Vagina (tissue), 2 donors: ENCODE measurements around the gene C14orf119. TPM values are rescaled to one million over a fixed set of nuclear protein-coding genes. Genes with fewer than 3 reads are reported as not detected.

Experiments
- DNase-seq, 2 donors: peaks; one replicate each; pipeline ENCODE4 v3.0.0-alpha.2; 2017; ENCODE audit errors: extremely low spot score in 2 of 2
- H3K27ac ChIP-seq: fragments of 200-600 bp; sonication (generic); one replicate; pipeline ENCODE4 v1.5.1; 2019
- H3K27me3 ChIP-seq: fragments of 200-600 bp; sonication (generic); one replicate; pipeline ENCODE4 v1.5.1; 2019
- H3K36me3 ChIP-seq, 2 donors: fragments of 200-600 bp; sonication (generic); one replicate each; pipeline ENCODE4 v1.5.1; 2017 to 2019
- H3K4me1 ChIP-seq: fragments of 200-600 bp; sonication (generic); one replicate; pipeline ENCODE4 v1.5.1; 2019
- H3K4me3 ChIP-seq, 2 donors: fragments of 200-600 bp; sonication (generic); 1 replicate in 1 of 2; 2 replicates in 1 of 2; pipeline ENCODE4 v1.5.1; 2016 to 2019
- H3K9me3 ChIP-seq: fragments of 200-600 bp; sonication (generic); one replicate; pipeline ENCODE4 v1.5.1; 2019
- POLR2A ChIP-seq, 2 donors: fragments of 450-650 bp; IDR thresholded peaks; one replicate each; pipeline ENCODE4 v1.6.1; 2017; ENCODE audit warnings: antibody characterized with exemption in 2 of 2, mild to moderate bottlenecking in 2 of 2, moderate library complexity in 2 of 2
- POLR2AphosphoS5 ChIP-seq, 2 donors: sonication (generic); formaldehyde crosslinking; IDR thresholded peaks; one replicate each; pipeline ENCODE4 v1.9.0; 2017; ENCODE audit warnings: antibody characterized with exemption in 2 of 2, mild to moderate bottlenecking in 2 of 2, low read depth in 1 of 2; ENCODE audit not compliant: insufficient read depth in 1 of 2
- intact Hi-C: fragments of 100-400 bp; cut with DNase I; formaldehyde crosslinking; loops from one replicate; pipeline ENCODE4 v1.15.1; 2023
- total RNA-seq: library from RNA; depleted of rRNA; stranded (reverse); fragments of >200 nt; gene quantifications from one replicate; pipeline ENCODE4 v1.2.3, GENCODE V29; 2016
- TF ChIP-seq, protein P1 (sequence below), 3 experiments: fragments of 450-650 bp in 2 of 3; fragments of 200-600 bp in 1 of 3; sonication (generic) in 1 of 3; IDR thresholded peaks; one replicate each; pipeline ENCODE4 v1.5.1; 2017 to 2019; ENCODE audit warnings: antibody characterized with exemption in 3 of 3, mild to moderate bottlenecking in 2 of 3, moderate library complexity in 2 of 3

Gene C14orf119
- total RNA-seq, 1 donor from 2014 or later: 13.8 TPM

DNA sequence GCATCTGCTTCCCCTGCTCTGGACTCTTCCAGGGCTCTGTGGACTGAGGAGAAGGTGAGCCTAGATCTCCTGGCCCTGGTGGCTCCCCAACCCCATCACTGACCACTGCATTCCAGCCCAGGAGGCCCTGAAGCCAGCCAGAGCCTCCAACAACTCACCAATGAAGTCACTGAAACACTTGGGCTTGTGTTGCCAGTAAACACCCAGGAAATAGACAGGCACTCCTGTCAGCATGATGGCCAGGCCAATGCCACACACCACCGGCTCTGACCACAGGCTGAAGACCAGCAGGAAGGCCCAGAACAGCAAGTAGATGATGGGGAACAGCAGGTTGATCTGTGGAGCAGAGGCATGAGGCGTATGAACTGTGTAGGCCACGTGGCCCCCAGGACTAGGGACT, 32.6 kb downstream of the C14orf119 start:
- Histone ChIP-seq H3K4me1 (peaks cover 12% of the 10 kb centered on the region), H3K4me3 (no peak overlapping the region), H3K36me3 (peaks cover 0 to 23% of the 10 kb centered on the region in 2 donors), H3K27ac (no peak overlapping the region), H3K27me3 (no peaks in the 10 kb centered on the region), H3K9me3 (no peaks in the 10 kb centered on the region)
- TF ChIP-seq POLR2AphosphoS5 (IDR thresholded peaks at IDR 0.05; ENCODE audit: insufficient read depth in 1 of 2, low read depth in 1 of 2) (no peak), POLR2A (IDR thresholded peaks at IDR 0.05) (no peak)
- TF ChIP-seq, protein P1, sequence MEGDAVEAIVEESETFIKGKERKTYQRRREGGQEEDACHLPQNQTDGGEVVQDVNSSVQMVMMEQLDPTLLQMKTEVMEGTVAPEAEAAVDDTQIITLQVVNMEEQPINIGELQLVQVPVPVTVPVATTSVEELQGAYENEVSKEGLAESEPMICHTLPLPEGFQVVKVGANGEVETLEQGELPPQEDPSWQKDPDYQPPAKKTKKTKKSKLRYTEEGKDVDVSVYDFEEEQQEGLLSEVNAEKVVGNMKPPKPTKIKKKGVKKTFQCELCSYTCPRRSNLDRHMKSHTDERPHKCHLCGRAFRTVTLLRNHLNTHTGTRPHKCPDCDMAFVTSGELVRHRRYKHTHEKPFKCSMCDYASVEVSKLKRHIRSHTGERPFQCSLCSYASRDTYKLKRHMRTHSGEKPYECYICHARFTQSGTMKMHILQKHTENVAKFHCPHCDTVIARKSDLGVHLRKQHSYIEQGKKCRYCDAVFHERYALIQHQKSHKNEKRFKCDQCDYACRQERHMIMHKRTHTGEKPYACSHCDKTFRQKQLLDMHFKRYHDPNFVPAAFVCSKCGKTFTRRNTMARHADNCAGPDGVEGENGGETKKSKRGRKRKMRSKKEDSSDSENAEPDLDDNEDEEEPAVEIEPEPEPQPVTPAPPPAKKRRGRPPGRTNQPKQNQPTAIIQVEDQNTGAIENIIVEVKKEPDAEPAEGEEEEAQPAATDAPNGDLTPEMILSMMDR (IDR thresholded peaks at IDR 0.05): no peak
- DNase-seq: no peak
- intact Hi-C loops: no loop called here

DNA sequence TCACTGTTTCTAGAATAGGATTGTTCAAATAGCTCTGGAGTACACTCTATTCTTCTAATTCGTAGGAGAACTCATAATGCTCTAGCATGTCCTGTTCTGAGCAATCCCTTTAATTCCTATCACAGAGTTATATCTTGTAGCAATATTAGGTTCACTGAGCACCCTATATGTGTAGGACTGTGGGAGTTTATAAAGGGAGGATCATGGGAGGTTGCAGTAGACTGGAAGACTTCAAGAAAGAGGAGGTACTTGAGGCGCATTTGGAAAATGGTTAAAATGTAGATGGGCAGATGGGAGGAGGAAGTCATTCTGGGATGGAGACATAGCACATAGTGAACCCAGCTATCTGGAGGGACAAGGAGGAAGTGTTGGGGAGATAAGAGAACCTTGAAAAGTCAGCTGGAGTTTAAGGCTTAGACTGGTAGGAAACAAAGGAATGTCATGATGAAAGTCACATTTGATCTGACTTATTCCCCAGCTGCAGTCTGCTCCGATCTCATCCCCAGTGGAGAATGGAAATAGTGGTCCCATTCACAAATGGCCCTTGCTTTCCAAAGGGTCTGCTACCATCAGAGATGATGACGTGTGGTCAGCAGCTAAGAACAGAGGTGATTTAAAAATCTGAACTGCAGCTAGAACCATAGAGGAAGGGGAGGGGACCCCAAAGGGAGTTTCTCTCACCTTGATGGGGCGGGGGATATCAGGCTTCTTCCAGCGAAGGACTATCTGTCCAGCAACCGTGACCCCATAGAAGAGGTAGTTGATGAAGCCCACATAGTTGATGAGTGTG, 33.9 kb downstream of the C14orf119 start:
- H3K27me3 ChIP-seq: no peaks in the 10 kb centered on the region
- H3K9me3 ChIP-seq: no peaks in the 10 kb centered on the region
- intact Hi-C loops: no loop called here
- H3K36me3 ChIP-seq: peaks cover 0 to 23% of the 10 kb centered on the region in 2 donors
- no peaks in the 10 kb centered on the region for H3K4me1 ChIP-seq
- TF ChIP-seq POLR2A (IDR thresholded peaks at IDR 0.05) (no peak), POLR2AphosphoS5 (IDR thresholded peaks at IDR 0.05; ENCODE audit: insufficient read depth in 1 of 2, low read depth in 1 of 2) (no peak)
- TF ChIP-seq, protein P1 (IDR thresholded peaks at IDR 0.05): no peak
- H3K4me3 ChIP-seq: no peak overlapping the region
- DNase-seq: no peak
- no peak overlapping the region for H3K27ac ChIP-seq

DNA sequence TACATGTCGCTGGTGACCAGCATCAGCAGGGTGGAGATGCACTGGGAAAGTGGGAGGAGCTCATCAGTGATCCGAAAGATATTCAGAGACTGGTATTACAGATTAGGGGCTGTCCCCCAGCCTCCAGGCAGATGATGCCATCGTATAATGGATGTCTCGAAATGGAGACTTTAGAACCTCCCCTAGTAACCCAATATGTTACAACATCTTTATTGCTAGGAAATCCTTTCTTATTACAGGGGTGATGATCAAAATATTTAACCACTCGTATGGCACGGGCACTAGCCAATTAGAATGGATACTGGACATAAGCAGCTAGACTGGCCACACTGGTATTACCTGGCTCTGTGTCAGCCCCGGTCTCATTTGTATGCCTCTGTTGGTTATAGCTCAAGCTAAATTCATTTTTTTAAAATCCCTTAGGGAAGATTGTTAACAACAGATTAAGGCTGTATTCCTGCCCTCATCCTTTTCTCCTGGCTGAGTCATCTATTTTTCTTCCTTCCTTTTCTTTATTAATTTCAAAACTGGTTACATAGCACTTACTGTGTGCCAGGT, 34.5 kb downstream of the C14orf119 start:
- TF ChIP-seq, protein P1 (IDR thresholded peaks at IDR 0.05): no peak
- no peak for TF ChIP-seq POLR2A (IDR thresholded peaks at IDR 0.05)
- TF ChIP-seq POLR2AphosphoS5 (IDR thresholded peaks at IDR 0.05; ENCODE audit: insufficient read depth in 1 of 2, low read depth in 1 of 2): no peak
- Histone ChIP-seq H3K4me3 (no peak overlapping the region), H3K27me3 (no peaks in the 10 kb centered on the region), H3K36me3 (peaks cover 0 to 23% of the 10 kb centered on the region in 2 donors), H3K27ac (no peak overlapping the region), H3K9me3 (no peaks in the 10 kb centered on the region), H3K4me1 (no peaks in the 10 kb centered on the region)
- no peak for DNase-seq
- intact Hi-C loops: no loop called here

DNA sequence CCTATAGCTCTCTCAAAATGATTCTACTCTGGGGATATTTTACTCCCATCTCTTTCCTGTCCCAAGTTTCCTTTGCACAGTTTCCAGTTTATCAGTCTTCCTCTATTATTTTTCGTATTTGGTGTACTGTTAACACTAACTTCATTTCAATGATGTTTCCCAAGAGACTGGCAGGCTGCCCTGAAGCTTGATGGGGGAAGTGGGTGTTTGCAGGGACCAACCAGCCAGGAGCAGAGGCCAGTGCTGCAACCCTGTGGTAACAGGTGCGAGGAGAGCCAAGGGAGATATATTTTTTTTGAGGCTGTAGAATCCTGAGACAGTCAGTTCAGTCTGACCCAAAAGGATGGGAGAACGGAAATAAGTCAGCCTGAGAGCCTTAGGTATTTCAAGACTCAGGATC, 35.6 kb downstream of the C14orf119 start:
- Histone ChIP-seq H3K4me1 (no peaks in the 10 kb centered on the region), H3K9me3 (no peaks in the 10 kb centered on the region), H3K4me3 (no peak overlapping the region), H3K27ac (no peak overlapping the region), H3K36me3 (peaks cover 0 to 23% of the 10 kb centered on the region in 2 donors), H3K27me3 (no peaks in the 10 kb centered on the region)
- DNase-seq: no peak
- intact Hi-C loops: no loop called here
- no peak for TF ChIP-seq POLR2A (IDR thresholded peaks at IDR 0.05)
- no peak for TF ChIP-seq POLR2AphosphoS5 (IDR thresholded peaks at IDR 0.05; ENCODE audit: insufficient read depth in 1 of 2, low read depth in 1 of 2)

DNA sequence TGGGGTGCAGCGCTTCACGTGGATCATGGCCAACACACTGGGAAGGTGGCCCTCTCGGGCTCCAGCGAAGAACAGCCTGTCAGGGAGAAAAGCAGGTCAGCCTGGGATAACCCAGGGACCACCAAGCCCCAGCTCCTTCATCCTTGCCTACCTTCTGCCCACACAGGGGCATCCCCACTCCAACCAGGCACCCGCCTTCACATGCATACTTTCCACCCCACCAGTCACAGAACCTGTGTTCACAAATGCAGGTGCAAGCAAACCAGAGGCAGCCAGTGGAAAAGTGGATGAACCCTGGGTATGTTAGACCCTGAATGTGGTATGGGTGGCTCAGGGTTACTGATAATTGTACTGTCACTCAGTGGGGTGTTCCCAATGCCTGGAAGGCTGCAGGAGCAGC, 36.2 kb downstream of the C14orf119 start:
- H3K9me3 ChIP-seq: no peaks in the 10 kb centered on the region
- H3K36me3 ChIP-seq: peaks cover 0 to 25% of the 10 kb centered on the region in 2 donors
- H3K27ac ChIP-seq: no peak overlapping the region
- TF ChIP-seq POLR2A (IDR thresholded peaks at IDR 0.05) (no peak), POLR2AphosphoS5 (IDR thresholded peaks at IDR 0.05; ENCODE audit: insufficient read depth in 1 of 2, low read depth in 1 of 2) (no peak)
- TF ChIP-seq, protein P1 (IDR thresholded peaks at IDR 0.05): no peak
- intact Hi-C loops: no loop called here
- no peak overlapping the region for H3K4me3 ChIP-seq
- H3K4me1 ChIP-seq: no peaks in the 10 kb centered on the region
- no peak for DNase-seq
- H3K27me3 ChIP-seq: no peaks in the 10 kb centered on the region
